HepG2 (cell line): ENCODE measurements around the gene MTURN. TPM values are rescaled to one million over a fixed set of nuclear protein-coding genes. Genes with fewer than 3 reads are reported as not detected.

Source experiments
- ATAC-seq: fragments of 200-7000 bp; cut with Tn5 transposase; 3 replicates; pipeline ENCODE4 v1.9.1; 2020; ENCODE audit warnings: mild to moderate bottlenecking, moderate library complexity
- BruUV-seq: library from RNA; stranded (reverse); fragments of 400-500 nt; replicated peaks from 2 replicates; lab custom pipeline; 2021; lab: Mats Ljungman, UMichigan
- CTCF ChIA-PET: fragments of 300-600 bp; formaldehyde crosslinking; extraction: SDS; loops from one replicate; lab custom pipeline; 2021; ENCODE audit warnings: low total read pairs, inconsistent platforms, low intra/inter-chr PET ratio; lab: Yijun Ruan, JAX
- POLR2A ChIA-PET: fragments of 350-600 bp; sonication (Branson Sonifier 250); formaldehyde crosslinking; loops from one replicate; lab custom pipeline; 2020; ENCODE audit warnings: antibody characterized with exemption, inconsistent platforms; lab: Yijun Ruan, JAX
- DNase-seq: peaks from one replicate; pipeline ENCODE4 v3.0.0-alpha.2; 2015; ENCODE audit warnings: low spot score
- FAIRE-seq: peaks from 3 replicates; lab custom pipeline; 2011; peaks lifted over from hg19 to GRCh38; lab: Jason Lieb, UNC
- H2AFZ ChIP-seq: one replicate; pipeline ENCODE4 v1.6.1; 2011; ENCODE audit warnings: low read length, inconsistent platforms
- H3K27ac ChIP-seq: fragments of 300-600 bp; 3 replicates; pipeline ENCODE4 v1.8.0; 2011; ENCODE audit warnings: mixed run types, mild to moderate bottlenecking, mixed read lengths, low read length, inconsistent platforms; ENCODE audit not compliant: insufficient read depth; ENCODE audit errors: extremely low read length
- H3K27me3 ChIP-seq, 2 experiments: fragments of 200-600 bp in 1 of 2; 2 replicates in 1 of 2; 3 replicates in 1 of 2; pipeline versions ENCODE4 v1.6.0 to v1.8.0; 2011; ENCODE audit warnings: low read length in 2 of 2, mild to moderate bottlenecking in 2 of 2, moderate library complexity in 2 of 2, inconsistent platforms in 1 of 2; ENCODE audit not compliant: insufficient read depth in 2 of 2, control insufficient read depth in 1 of 2
- H3K36me3 ChIP-seq, 2 experiments: fragments of 200-600 bp in 1 of 2; replicated peaks in 1 of 2; 2 replicates in 1 of 2; 3 replicates in 1 of 2; pipeline versions ENCODE4 v1.5.1 to v1.8.0; 2011; ENCODE audit warnings: low read length in 2 of 2, inconsistent platforms in 1 of 2; ENCODE audit not compliant: insufficient read depth in 2 of 2, control insufficient read depth in 1 of 2
- H3K4me1 ChIP-seq: 2 replicates; pipeline ENCODE4 v1.5.1; 2012; ENCODE audit warnings: low read length, inconsistent platforms; ENCODE audit not compliant: insufficient read depth
- H3K4me2 ChIP-seq: 2 replicates; pipeline ENCODE4 v1.6.0; 2011; ENCODE audit warnings: low read depth, low read length, inconsistent platforms
- H3K4me3 ChIP-seq, 3 experiments: fragments of 200-600 bp in 1 of 3; sonication (generic), shearing (Covaris generic) in 1 of 3; replicated peaks in 1 of 3; 2 replicates each; pipeline ENCODE4 v1.5.1; 2011 to 2016; ENCODE audit warnings: low read length in 3 of 3, inconsistent platforms in 2 of 3, low read depth in 2 of 3, mild to moderate bottlenecking in 2 of 3, control low read depth in 1 of 3, mixed read lengths in 1 of 3; ENCODE audit not compliant: insufficient read depth in 1 of 3
- H3K79me2 ChIP-seq: one replicate; pipeline ENCODE4 v1.6.1; 2011; ENCODE audit warnings: low read length, inconsistent platforms; ENCODE audit not compliant: insufficient read depth
- H3K9ac ChIP-seq: 2 replicates; pipeline ENCODE4 v1.6.0; 2011; ENCODE audit warnings: mild to moderate bottlenecking, low read depth, low read length, inconsistent platforms; ENCODE audit not compliant: insufficient read depth
- H3K9me3 ChIP-seq: 2 replicates; pipeline ENCODE4 v1.5.1; 2012; ENCODE audit warnings: mild to moderate bottlenecking, low read length
- H4K20me1 ChIP-seq: 2 replicates; pipeline ENCODE4 v1.6.0; 2011; ENCODE audit warnings: inconsistent platforms, mild to moderate bottlenecking, low read length, moderate library complexity; ENCODE audit not compliant: insufficient read depth
- KLF6 ChIP-seq: IDR thresholded peaks from 2 replicates; pipeline ENCODE4 v1.8.0; 2016; ENCODE audit warnings: missing biosample characterization, missing genetic modification reagents
- NCOA1 ChIP-seq: sonication (generic); formaldehyde crosslinking; IDR thresholded peaks from 2 replicates; pipeline ENCODE4 v1.9.0; 2021; ENCODE audit warnings: missing genetic modification reagents
- NRL ChIP-seq: sonication (generic); formaldehyde crosslinking; IDR thresholded peaks from 2 replicates; pipeline ENCODE4 v1.5.0; 2020; ENCODE audit warnings: missing genetic modification reagents, mild to moderate bottlenecking, moderate library complexity, borderline replicate concordance
- PRPF4 ChIP-seq: fragments of 200-400 bp; formaldehyde crosslinking; IDR thresholded peaks from 2 replicates; pipeline ENCODE4 v1.6.1; 2016; ENCODE audit warnings: low read length, low read depth; ENCODE audit not compliant: poor library complexity, severe bottlenecking
- ZFP36L1 ChIP-seq: sonication (generic); formaldehyde crosslinking; IDR thresholded peaks from 2 replicates; pipeline ENCODE4 v1.8.0; 2022; ENCODE audit warnings: mild to moderate bottlenecking, missing genetic modification reagents, moderate library complexity
- ZNF331 ChIP-seq: sonication (generic); formaldehyde crosslinking; IDR thresholded peaks from 2 replicates; pipeline ENCODE4 v1.4.0; 2020; ENCODE audit warnings: missing genetic modification reagents
- ZNF335 ChIP-seq: sonication (generic); formaldehyde crosslinking; IDR thresholded peaks from 2 replicates; pipeline ENCODE4 v1.4.0; 2020; ENCODE audit warnings: missing genetic modification reagents
- ZNF430 ChIP-seq: sonication (generic); formaldehyde crosslinking; IDR thresholded peaks from 2 replicates; pipeline ENCODE4 v1.9.0; 2021; ENCODE audit warnings: mild to moderate bottlenecking, missing genetic modification reagents
- ZNF503 ChIP-seq: sonication (generic); formaldehyde crosslinking; IDR thresholded peaks from 2 replicates; pipeline ENCODE4 v1.4.0; 2020; ENCODE audit warnings: missing genetic modification reagents
- ZNF546 ChIP-seq: sonication (generic); formaldehyde crosslinking; conservative IDR thresholded peaks from 2 replicates; pipeline ENCODE4 v1.8.1; 2023; ENCODE audit warnings: mild to moderate bottlenecking, missing genetic modification reagents
- ZNF552 ChIP-seq: sonication (generic); formaldehyde crosslinking; IDR thresholded peaks from 2 replicates; pipeline ENCODE4 v1.9.0; 2022; ENCODE audit warnings: missing genetic modification reagents, mild to moderate bottlenecking, borderline replicate concordance
- ZNF878 ChIP-seq: sonication (generic); formaldehyde crosslinking; IDR thresholded peaks from 2 replicates; pipeline ENCODE4 v1.8.1; 2023; ENCODE audit warnings: mild to moderate bottlenecking, missing genetic modification reagents, moderate library complexity
- WGBS: methylation state at CpG from one replicate; pipeline ENCODE4 v1.1.6; 2017; ENCODE audit warnings: low lambda C conversion rate; 5-methylcytosine and 5-hydroxymethylcytosine counted together
- in situ Hi-C: cut with HindIII; loops from 2 replicates; pipeline ENCODE4 v1.10.0; 2017; ENCODE audit warnings: low pct_unique_long_range_greater_than_20kb; ENCODE audit not compliant: extremely low pct_ligation_motif_present
- intact Hi-C: fragments of 100-400 bp; cut with micrococcal nuclease; formaldehyde crosslinking; loops from one replicate; pipeline ENCODE4 v1.10.0; 2022; ENCODE audit not compliant: unreplicated experiment
- polyA plus RNA-seq, 8 experiments: library from polyadenylated mRNA; depleted of rRNA in 3 of 8; stranded (reverse) in 7 of 8; unstranded in 1 of 8; fragments of >200 nt; fragmentation: Illumina TruSeq in 4 of 8; extraction: Trizol in 4 of 8; gene quantifications; 2 replicates each; pipeline versions ENCODE4 v1.2.1 to v1.2.3, GENCODE V29; 2011 to 2016; ENCODE audit warnings: low read depth in 4 of 8, missing spikeins in 1 of 8, mixed read lengths in 1 of 8; ENCODE audit not compliant: insufficient read depth in 1 of 8
- total RNA-seq, 5 experiments: library from RNA; depleted of rRNA; stranded (reverse); fragments of >200 nt; fragmentation: Illumina TruSeq; extraction: Trizol; gene quantifications; 2 replicates each; pipeline ENCODE4 v1.2.3, GENCODE V29; 2016; ENCODE audit warnings: low read depth in 1 of 5
- TF ChIP-seq, protein P1 (sequence below): sonication (generic); formaldehyde crosslinking; IDR thresholded peaks from 2 replicates; pipeline ENCODE4 v1.8.0; 2022; ENCODE audit warnings: mild to moderate bottlenecking, missing genetic modification reagents, moderate library complexity

Gene MTURN
- total and polyA plus RNA-seq, 2 of the 13 experiments (the other 11 are each of a cell fraction or from before 2014, with no cell fraction given): 5.7 to 7.2 TPM

- TF ChIP-seq ZNF331 (CRISPR knock-in tag) (no peak), NCOA1 (CRISPR knock-in tag) (no peak), ZNF430 (CRISPR knock-in tag) (no peak)
Observed at GRCh38 chr7:30147223-30147622, 12.4 kb downstream of the MTURN start (continued).

DNA sequence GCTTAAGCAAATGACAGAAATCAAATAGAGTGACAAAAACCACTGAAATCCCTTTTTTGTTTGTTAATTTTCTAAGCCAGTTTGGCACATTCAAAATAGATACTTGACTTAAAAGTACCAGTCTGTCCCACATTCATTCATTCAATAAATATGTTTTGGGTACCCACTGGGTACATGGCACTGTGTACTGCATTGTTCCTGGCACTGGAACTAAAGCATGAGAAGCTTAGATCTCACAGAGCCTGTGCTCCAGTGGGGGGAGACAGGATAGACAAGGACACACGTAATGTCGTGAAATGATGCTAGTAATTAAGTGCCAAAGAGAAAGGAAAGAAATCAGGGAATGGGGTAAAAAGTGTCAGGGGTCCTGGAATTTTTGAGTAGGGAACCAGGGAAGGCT lies 13.0 kb downstream of the MTURN start:
- Histone ChIP-seq H3K4me3 (no peak overlapping the region), H3K4me1 (peaks cover 11% of the 10 kb centered on the region), H3K9me3 (no peaks in the 10 kb centered on the region), H3K36me3 (peaks cover 0 to 18% of the 10 kb centered on the region in 2 experiments; a peak in 1 of 5 replicates), H4K20me1 (no peaks in the 10 kb centered on the region), H3K27ac (no peak overlapping the region), H3K4me2 (no peak overlapping the region), H3K27me3 (no peaks in the 10 kb centered on the region), H2AFZ (no peak overlapping the region), H3K79me2 (no peaks in the 10 kb centered on the region), H3K9ac (no peak overlapping the region)
- ChIA-PET POLR2A (no interaction called here), CTCF (no interaction called here)
- no TSS peak for BruUV-seq
- FAIRE-seq (no peak), DNase-seq (no peak), ATAC-seq (no peak)
- 95% methylated on average over 2 of the region's 2 CpGs for WGBS
- in situ Hi-C loops: no loop called here
- intact Hi-C loops: no loop called here
- TF ChIP-seq ZNF335 (CRISPR knock-in tag) (no peak), ZNF503 (CRISPR knock-in tag) (no peak), ZNF878 (CRISPR knock-in tag) (no peak), ZFP36L1 (no peak), ZNF546 (CRISPR knock-in tag) (no peak), PRPF4 (no peak), ZNF552 (CRISPR knock-in tag) (no peak), KLF6 (CRISPR knock-in tag) (no peak), NRL (CRISPR knock-in tag) (no peak)
- TF ChIP-seq, protein P1, sequence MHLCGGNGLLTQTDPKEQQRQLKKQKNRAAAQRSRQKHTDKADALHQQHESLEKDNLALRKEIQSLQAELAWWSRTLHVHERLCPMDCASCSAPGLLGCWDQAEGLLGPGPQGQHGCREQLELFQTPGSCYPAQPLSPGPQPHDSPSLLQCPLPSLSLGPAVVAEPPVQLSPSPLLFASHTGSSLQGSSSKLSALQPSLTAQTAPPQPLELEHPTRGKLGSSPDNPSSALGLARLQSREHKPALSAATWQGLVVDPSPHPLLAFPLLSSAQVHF (CRISPR knock-in tag): no peak
